IPS-20b (cell line): ENCODE results near the gene RABAC1.
"Not testable (repeated sequence)": the region's sequence is repeated elsewhere in the genome, so short reads cannot be mapped to it uniquely, and the experiment has no call there.

Experiments
- H3K27ac ChIP-seq: one replicate; pipeline ENCODE4 v1.5.1; 2013; ENCODE audit warnings: low read length
- H3K27me3 ChIP-seq: 2 replicates; pipeline ENCODE4 v1.6.1; 2013; ENCODE audit warnings: mild to moderate bottlenecking, low read length, inconsistent platforms; ENCODE audit not compliant: insufficient read depth
- H3K36me3 ChIP-seq: 2 replicates; pipeline ENCODE4 v1.6.1; 2013; ENCODE audit warnings: low read depth, mild to moderate bottlenecking, inconsistent platforms, low read length, moderate library complexity; ENCODE audit not compliant: insufficient read depth
- H3K4me1 ChIP-seq: 2 replicates; pipeline ENCODE4 v1.6.1; 2013; ENCODE audit warnings: mild to moderate bottlenecking, control low read depth, inconsistent platforms, low read length, moderate library complexity; ENCODE audit not compliant: insufficient read depth
- H3K4me3 ChIP-seq: 2 replicates; pipeline ENCODE4 v1.5.1; 2013; ENCODE audit warnings: mild to moderate bottlenecking, low read length, inconsistent platforms
- H3K9ac ChIP-seq: 2 replicates; pipeline ENCODE4 v1.6.1; 2013; ENCODE audit warnings: low read depth, mild to moderate bottlenecking, inconsistent platforms, low read length, moderate library complexity
- H3K9me3 ChIP-seq: 2 replicates; pipeline ENCODE4 v1.6.1; 2013; ENCODE audit warnings: mild to moderate bottlenecking, low read depth, low read length, inconsistent platforms; ENCODE audit not compliant: insufficient read depth

The RABAC1 gene

GRCh38 chr19:41915776-41916414 is 43.2 kb downstream of the RABAC1 start:
- Histone ChIP-seq H3K9ac (no peak overlapping the region), H3K4me1 (no peaks in the 10 kb centered on the region), H3K36me3 (no peaks in the 10 kb centered on the region), H3K9me3 (peaks cover 3% of the 10 kb centered on the region), H3K4me3 (no peak overlapping the region), H3K27ac (no peak overlapping the region), H3K27me3 (peaks cover 100% of the 10 kb centered on the region)

- H3K27ac ChIP-seq, result no peak overlapping the region
- peaks cover 100% of the 10 kb centered on the region for H3K27me3 ChIP-seq
- H3K4me3 ChIP-seq, result no peak overlapping the region
- no peak overlapping the region for H3K9ac ChIP-seq
- H3K4me1 ChIP-seq, result no peaks in the 10 kb centered on the region
- no peaks in the 10 kb centered on the region for H3K36me3 ChIP-seq
- peaks cover 3% of the 10 kb centered on the region for H3K9me3 ChIP-seq
Measured at GRCh38 chr19:41915021-41915775, 43.9 kb downstream of the RABAC1 start.

- not testable (repeated sequence) for H3K4me1 ChIP-seq, H3K9me3 ChIP-seq, H3K4me3 ChIP-seq, H3K36me3 ChIP-seq, H3K9ac ChIP-seq, H3K27ac ChIP-seq
- peaks cover 100% of the 10 kb centered on the region for H3K27me3 ChIP-seq
Measured at GRCh38 chr19:41914424-41914834, 44.7 kb downstream of the RABAC1 start.

GRCh38 chr19:41913538-41914423 is 45.3 kb downstream of the RABAC1 start:
- H3K4me1 ChIP-seq, result no peaks in the 10 kb centered on the region
- peaks cover 3% of the 10 kb centered on the region; the same call in 1 of the 2 replicates for H3K9me3 ChIP-seq
- no peak overlapping the region for H3K9ac ChIP-seq
- H3K27ac ChIP-seq, result no peak overlapping the region
- H3K4me3 ChIP-seq, result no peak overlapping the region
- H3K36me3 ChIP-seq, result no peaks in the 10 kb centered on the region
- H3K27me3 ChIP-seq, result peaks cover 100% of the 10 kb centered on the region

- Histone ChIP-seq H3K36me3 (no peaks in the 10 kb centered on the region), H3K4me3 (peak overlapping the region; percentile 50; the same call in 1 of the 2 replicates), H3K27me3 (peaks cover 93% of the 10 kb centered on the region), H3K9me3 (peaks cover 3% of the 10 kb centered on the region; the same call in 1 of the 2 replicates), H3K9ac (no peak overlapping the region), H3K27ac (no peak overlapping the region), H3K4me1 (no peaks in the 10 kb centered on the region)
Measured at GRCh38 chr19:41912899-41913537, 46.1 kb downstream of the RABAC1 start.

- Histone ChIP-seq H3K36me3 (no peaks in the 10 kb centered on the region), H3K27me3 (peaks cover 84% of the 10 kb centered on the region), H3K27ac (no peak overlapping the region), H3K4me3 (peak overlapping the region; percentile 50; the same call in 1 of the 2 replicates), H3K4me1 (no peaks in the 10 kb centered on the region), H3K9me3 (peaks cover 3% of the 10 kb centered on the region; the same call in 1 of the 2 replicates), H3K9ac (no peak overlapping the region)
Measured at GRCh38 chr19:41911889-41912731, 47.0 kb downstream of the RABAC1 start.

GRCh38 chr19:41910992-41911888 is 47.9 kb downstream of the RABAC1 start:
- peaks cover 76% of the 10 kb centered on the region for H3K27me3 ChIP-seq
- no peak overlapping the region for H3K27ac ChIP-seq
- H3K9me3 ChIP-seq, result peaks cover 3% of the 10 kb centered on the region; the same call in 1 of the 2 replicates
- H3K4me1 ChIP-seq, result no peaks in the 10 kb centered on the region
- no peak overlapping the region for H3K4me3 ChIP-seq
- no peak overlapping the region for H3K9ac ChIP-seq
- H3K36me3 ChIP-seq, result no peaks in the 10 kb centered on the region

GRCh38 chr19:41910240-41910991 is 48.7 kb downstream of the RABAC1 start:
- Histone ChIP-seq H3K27ac (no peak overlapping the region), H3K4me3 (no peak overlapping the region), H3K27me3 (peaks cover 67% of the 10 kb centered on the region), H3K36me3 (peaks cover 5% of the 10 kb centered on the region), H3K9me3 (peaks cover 2% of the 10 kb centered on the region; the same call in 1 of the 2 replicates), H3K9ac (no peak overlapping the region), H3K4me1 (no peaks in the 10 kb centered on the region)

GRCh38 chr19:41909706-41910105 is 49.4 kb downstream of the RABAC1 start:
- peaks cover 12% of the 10 kb centered on the region for H3K36me3 ChIP-seq
- no peak overlapping the region for H3K4me3 ChIP-seq
- no peak overlapping the region for H3K9ac ChIP-seq
- peaks cover 60% of the 10 kb centered on the region for H3K27me3 ChIP-seq
- no peaks in the 10 kb centered on the region for H3K4me1 ChIP-seq
- no peak overlapping the region for H3K27ac ChIP-seq
- H3K9me3 ChIP-seq, result no peaks in the 10 kb centered on the region; the same call in 1 of the 2 replicates
